GM19455 (cell line): Measurements from ENCODE around the gene PLOD3.

Experiments
- ATAC-seq: cut with Tn5 transposase; IDR thresholded peaks from one replicate; pipeline ENCODE4 v1.9.1; 2021; ENCODE audit not compliant: unreplicated experiment

PLOD3 gene

DNA sequence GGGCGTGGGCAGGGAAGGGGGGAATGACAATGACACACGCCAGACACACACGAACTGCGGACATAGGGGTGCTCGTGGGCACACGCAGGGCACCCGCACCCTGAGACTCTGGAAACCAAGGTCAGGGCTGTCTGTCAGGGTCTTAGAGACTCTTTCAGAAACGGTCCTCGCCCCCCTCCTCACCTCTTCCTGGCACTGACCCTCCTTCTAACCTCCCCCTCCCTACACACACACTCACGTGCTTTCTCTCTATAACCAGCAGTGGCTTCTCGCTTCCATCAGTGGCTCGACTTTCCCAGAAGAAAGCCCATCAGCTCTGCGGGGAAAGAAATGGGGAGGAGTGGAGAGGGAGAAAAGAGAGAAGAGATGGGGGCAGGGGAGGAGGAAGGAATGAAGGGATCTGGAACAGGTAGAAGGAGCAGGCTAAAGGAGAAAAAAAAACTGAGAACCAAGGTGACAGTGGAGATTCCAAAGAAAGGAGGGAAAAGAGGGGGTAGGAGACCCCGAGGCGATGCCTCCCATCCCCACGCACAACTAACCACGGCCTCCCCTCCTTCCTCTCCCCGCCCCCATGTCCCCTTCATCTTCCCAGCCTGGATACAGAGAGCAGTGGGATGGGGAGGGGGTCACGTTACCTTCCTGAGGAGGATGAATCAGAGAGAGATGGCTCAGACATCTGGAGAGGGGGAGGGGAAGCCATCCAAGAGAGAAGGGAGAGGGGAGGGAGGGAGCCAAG lies 50.3 kb downstream of the PLOD3 start:
- no peak for ATAC-seq

DNA sequence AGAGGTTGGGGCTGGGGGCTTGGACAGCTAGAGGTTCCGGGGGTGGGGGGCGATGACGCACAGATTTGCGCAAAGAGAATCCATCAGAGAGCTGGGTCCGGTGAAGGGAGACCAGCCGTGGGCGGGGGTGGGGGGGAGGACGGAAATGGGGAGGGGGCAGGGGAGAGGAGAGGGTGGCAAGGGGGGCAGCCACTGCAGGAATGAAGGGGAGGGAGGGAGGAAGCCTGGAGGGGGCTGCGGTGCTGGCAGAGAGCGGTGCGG lies 50.8 kb downstream of the PLOD3 start:
- ATAC-seq, result no peak

DNA sequence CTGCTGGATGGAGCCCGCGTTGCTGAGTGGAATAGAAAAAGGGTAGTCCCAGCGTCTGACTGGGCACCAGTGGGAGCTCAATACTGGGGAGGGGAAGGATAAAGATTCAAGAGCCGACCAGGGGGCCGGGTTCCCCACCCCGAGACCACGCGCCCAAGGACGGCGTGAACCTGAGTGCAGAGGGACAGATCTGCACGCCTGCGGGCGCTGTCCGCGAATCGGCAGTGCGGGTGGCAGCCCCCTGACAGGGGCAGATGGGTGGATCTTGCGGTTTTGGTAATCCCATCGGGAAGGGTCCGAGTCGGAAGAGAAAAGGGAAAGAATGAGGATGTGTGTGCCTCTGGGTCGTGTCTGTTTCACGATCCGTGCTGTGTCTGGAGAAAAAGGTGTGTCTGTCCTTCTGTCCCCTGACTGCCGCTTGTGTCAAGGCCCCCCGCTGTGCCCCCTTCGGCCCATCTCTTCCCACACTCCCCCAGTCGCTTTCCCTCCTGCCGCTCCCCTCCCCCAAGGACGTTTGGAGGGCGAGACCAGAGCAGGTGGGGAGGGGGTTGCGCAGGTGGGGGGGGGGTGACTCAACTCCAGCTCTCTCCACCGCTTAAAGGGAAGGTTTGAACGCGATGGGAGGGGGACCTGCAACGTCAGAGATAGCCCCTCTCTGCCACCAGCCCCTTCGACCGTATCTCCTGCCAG lies 51.3 kb downstream of the PLOD3 start:
- no peak for ATAC-seq

DNA sequence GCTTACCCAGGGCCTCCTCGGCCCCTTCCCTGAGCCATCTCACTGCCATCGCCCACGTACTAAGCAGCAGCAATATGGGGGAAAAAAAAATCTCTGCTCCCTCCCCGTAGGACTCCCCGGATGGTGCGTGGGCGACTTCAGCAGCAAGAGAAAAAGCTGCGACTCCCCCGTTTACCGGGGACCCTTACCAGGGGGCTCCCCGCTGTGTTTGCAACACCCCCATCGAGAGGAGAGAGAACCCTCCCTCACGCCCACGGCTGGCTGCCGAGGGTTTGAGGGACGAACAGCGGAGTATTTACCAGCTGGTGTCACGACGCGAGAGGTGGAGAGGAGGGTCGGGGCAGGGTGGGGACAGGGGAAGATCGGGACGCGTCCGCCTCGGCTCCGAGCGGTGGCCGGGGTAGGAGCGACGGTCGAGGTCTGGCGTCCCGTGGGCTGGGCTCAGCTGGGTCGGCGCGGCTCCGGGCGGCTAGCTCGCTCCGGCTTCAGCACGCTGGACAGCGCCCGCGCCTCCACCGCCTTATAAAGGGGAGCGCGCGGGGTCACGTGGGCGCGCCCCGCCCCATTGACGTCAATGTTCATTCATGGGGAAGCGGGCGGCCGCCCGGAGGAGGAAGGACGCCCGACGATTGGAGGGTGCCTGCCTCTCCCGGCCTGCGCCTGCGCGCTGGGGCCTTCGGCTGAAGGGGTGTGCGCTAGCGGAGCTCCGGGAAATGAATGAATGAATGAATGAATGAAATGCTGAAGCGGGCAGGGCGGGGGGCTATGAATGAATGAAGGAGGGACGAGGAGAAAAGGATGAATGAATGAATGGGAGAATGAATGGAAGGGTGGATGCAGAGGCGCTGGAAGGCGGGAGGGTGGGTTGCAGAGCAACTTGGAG lies 52.1 kb downstream of the PLOD3 start, which contains the start of gene VGF:
TSS of gene VGF (minus strand) at position 495 of the 883 bp plus-strand sequence. CDS start 726 bp downstream, outside the sequence.
- ATAC-seq, result peak; percentile 79

DNA sequence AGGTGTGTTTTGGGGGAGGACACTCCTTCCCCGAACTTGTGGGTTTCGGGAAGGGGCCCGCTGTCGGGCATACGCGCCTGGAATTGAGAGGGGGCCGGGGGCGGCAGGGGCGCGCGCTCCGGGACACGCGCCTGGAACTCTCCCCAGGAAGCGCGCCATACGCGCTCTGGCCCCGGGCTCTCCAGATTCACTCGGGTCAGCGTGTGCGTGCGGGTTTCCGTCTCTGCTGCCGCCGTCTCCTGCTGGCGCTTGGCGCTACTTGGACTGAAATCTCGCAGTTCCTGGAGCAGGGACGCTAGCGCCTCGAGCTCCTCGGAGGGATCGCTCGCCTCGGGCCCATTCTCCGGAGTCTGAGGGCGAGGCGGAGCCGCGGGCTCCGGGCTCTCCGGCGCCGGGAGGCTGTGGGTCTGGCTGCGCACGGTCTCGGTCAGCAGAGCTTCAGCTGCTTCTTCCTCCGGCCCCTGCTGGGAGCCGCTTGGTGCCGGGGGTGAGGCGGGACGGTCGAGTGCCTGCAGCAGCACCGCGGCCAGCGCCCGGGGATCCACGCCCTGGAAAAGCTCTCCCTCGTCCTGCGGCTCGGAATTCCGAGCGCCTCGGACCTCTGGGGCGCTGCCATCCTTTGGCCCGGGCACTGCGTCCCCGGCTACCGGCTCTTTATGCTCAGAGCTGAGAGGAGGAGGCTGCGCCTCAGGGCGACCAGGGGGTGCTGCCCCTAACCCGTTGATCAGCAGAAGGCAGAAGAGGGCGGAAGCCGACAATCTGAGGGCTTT lies 53.1 kb downstream of the PLOD3 start:
- ATAC-seq, result no peak

DNA sequence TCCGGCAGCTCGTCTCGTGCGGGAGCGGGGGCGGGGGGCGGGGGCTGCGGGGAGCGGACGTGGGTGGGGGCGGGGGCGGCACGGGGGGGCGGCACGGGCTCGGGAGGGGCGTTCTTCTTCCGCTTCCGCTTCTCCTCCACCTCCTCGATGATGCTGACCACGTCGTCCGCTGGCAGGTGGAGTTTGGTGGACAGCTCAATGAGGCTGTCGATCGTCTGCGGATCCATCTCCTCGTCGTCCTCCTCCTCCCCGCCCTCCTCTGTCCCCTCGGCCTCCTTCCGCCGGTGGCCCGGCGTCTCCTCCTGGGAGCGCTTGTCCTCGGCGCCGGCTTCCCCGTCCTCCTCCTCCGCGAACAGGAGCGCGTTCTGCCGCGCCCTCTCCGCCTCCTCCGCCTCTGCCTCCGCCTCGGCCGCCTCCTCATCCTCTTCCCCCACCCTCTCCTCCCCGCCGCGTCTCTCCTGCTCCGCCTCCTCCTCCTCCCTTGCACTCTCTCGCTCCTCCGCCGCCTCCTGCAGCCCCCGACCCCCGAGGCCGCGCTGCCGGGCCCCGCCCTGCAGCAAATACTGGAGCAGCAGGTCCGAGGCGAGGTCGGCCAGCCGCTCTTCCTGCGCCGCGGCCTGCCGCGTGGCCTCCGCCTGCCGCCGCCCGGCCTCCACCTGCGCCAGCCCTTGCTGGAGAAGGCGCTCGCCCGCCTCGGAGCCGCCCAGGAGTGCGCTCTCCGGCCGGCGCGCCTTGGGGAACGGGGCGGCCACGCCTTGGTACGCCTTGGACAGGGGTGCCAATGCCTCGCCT lies 53.9 kb downstream of the PLOD3 start:
- ATAC-seq, result no peak

DNA sequence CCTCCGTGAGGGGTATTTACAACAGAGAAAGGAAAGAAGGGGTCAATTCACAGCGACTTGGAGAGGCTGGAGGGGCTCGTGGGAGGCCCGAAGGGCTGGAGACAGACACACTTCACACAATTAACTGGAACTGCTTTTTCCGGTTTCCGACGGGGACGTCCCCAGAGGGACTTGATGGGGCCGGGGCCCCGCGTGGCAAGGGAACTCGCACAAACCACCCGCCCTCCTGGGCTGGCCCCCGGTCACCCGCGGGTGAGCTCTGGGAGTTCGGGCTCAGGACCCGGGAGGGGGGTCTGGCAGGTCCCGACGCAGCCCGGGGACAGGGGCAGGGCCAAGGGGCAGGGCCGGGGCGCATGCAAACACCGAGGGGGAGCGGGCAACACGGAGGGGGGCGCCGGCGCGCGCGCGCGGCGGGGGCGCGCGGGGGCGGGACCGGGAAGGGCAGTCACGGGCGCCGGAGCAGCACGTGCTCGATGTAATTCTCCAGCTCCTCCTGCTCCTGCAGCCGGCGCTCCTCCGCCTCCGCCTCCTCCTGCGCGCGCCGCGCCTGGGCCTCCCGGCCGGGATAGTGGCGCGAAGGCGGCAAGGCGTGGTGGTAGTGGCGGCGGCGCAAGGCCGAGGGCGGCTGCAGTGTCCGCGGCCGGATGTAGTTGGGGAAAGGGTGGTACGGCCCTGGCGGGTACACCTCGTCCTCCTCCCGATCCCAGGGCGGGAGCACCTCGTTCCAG lies 54.7 kb downstream of the PLOD3 start:
- ATAC-seq, result no peak

DNA sequence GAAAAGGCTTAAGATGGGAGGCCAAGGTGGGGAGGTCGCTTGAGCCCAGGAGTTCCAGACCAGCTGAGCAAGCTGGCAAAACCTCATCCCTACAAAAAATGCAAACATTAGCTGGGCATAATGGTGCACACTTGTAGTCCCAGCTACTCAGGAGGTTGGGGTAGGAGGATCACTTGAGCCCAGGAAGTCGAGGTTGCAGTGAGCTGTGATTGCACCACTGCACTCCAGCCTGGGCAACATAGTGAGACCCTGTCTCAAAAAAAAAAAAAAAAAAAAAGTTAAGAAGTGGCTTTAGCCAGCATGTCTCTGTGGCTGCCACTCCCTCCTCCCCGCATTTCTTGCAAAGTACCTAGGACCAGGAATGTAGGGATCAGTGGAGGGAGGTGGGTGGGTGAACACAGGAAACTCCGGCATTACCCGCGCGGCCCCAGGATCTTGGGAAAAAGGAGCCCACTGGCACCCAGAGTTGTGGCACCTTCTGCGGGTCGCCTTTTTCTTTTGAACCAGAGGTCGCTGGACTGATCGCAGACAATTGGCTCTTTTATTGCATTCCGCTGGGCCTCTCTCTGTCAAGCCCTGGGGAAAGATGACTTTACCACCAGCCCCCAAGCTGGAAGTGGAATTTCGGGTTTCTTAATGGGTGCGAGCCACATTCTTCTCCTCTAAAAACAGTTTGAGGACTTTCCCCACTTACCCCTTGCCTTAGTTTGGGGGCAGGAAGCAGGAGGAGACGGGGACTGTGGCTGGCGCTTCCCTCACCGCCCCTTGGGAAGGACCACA lies 55.5 kb downstream of the PLOD3 start:
- no peak for ATAC-seq

DNA sequence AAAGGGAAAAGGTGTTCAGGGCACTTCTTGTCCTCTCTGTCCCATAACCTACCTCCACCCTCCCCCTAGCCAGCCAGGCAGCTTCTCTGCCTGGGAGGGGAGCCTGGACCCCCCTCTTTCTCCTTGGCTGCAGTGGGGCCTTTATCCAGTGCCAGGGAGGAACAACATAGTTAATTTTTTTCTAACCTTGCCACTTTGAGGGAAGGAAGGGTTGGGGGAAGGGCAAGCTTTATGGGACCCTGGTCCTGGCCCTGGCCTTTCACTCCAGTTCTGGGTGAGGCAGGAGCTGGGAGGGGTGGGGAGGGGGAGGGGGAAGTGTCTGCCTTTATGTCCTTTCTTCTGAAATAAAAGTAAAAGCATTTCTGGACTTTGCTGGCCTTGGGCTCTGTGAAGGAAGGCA lies 56.5 kb downstream of the PLOD3 start:
- no peak for ATAC-seq

DNA sequence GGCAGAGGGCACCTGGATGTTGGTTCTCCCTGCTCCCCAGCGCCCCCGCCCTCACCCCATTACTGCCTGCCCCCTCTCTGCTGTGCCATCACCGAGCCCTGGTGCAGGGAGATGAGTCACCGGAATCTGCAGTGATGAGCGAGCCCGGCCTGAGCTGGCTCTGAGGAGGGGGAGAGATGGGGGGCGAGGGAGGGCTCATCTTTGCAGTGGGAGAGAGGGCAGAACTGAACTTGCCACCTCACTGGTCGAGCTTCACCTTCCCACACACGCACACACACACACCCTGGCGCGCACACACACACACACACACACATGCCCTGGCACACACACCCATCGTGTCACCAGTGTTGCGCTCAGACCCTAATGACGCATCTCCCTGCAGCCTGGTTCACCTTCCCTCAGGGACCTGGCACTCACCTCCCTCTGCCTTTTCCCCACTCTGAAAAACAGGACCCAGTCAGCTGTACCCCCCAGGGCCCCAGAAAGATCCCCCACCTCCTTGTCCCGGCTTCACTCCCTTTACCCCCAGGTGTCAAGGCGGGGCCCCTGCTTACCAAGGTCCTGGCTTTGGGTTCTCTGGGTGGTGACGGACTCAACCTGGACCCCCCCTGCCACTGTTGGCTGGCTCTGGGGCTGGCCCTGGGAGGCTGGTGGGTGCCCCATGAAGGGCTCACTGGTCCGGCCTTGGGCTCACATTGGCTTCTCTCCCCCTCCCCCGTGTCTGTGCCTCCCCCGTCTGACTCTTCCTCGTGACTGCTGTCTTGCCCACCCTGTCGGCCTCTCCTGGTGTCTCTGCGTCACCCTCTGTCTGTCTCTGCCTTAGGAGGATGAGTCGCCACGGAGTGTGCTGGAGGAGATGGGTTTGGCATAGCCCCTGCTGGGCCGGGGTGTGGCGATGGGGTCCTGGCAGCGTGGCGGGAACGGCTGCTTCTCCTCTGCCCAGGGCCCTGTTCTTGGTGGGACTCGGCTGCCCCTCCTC lies 57.4 kb downstream of the PLOD3 start:
- no peak for ATAC-seq

DNA sequence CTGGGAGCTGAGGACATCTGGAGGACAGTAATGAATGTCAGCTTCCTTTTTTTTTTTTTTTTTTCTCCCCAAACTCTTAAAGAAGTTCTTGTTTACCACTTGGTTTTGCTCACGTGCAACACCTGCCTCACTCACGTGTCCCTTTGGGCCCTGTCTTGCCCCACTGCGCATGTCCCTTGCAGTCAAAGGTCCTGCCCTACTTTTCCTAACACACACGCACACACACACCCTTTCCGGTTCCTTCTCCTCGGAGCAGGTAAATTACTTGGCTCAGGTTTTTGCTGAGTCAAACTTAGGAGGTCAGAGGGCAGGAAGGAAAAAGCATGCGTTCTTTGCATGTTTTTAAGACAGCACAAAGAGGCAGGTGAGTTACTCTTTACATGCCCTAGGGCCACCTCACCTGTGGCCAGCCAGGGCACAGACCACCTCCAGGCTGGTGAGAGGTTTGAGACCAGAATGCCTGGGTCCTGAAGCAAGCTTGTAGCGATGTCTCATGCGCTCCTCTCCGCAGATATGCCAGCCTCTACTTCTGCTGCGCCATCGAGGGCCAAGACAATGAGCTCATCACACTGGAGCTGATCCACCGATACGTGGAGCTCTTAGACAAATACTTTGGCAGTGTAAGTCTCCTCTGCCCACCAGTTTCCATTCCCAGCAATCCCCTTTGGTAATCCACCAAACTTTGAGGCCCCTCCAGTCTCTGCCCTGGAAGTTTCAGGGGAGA lies 60.4 kb downstream of the PLOD3 start:
- no peak for ATAC-seq

DNA sequence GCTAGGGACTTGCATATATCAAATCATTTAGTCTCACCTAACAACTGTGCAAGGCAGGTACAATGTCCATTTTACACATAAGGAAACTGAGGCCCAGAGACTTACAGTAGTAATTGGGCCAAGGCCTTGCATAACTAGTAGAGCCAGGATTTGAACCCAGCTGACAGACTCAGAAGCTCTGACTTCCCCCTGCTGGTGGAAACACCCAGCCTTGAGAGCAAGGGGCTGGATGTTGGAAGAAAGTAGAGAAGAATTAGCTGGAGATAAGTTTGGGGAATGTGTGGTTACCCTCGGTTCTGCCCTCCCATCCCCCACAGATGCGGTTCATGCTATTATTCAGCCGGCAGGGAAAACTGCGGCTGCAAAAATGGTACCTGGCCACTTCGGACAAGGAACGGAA lies 61.1 kb downstream of the PLOD3 start:
- ATAC-seq, result no peak
